Esophagus (tissue), 2 donors: ENCODE measurements around the gene IFI44L. TPM values are rescaled to one million over a fixed set of nuclear protein-coding genes. Genes with fewer than 3 reads are reported as not detected.

ENCODE experiments used
- H3K27ac ChIP-seq, 2 donors: one replicate each; pipeline ENCODE4 v1.5.1; 2013; ENCODE audit warnings: low read depth in 2 of 2, mild to moderate bottlenecking in 2 of 2, inconsistent platforms in 1 of 2, low read length in 1 of 2, moderate library complexity in 1 of 2
- H3K27me3 ChIP-seq, 2 donors: one replicate each; pipeline ENCODE4 v1.6.1; 2013; ENCODE audit warnings: low read length in 2 of 2, control low read depth in 1 of 2, mild to moderate bottlenecking in 1 of 2; ENCODE audit not compliant: insufficient read depth in 2 of 2, control insufficient read depth in 1 of 2
- H3K36me3 ChIP-seq, 2 donors: one replicate each; pipeline ENCODE4 v1.6.1; 2013; ENCODE audit warnings: low read length in 1 of 2; ENCODE audit not compliant: control insufficient read depth in 2 of 2, insufficient read depth in 2 of 2
- H3K4me1 ChIP-seq, 2 donors: one replicate each; pipeline ENCODE4 v1.6.1; 2013; ENCODE audit warnings: low read length in 1 of 2; ENCODE audit not compliant: control insufficient read depth in 2 of 2, insufficient read depth in 2 of 2
- H3K4me3 ChIP-seq, 2 donors: one replicate each; pipeline ENCODE4 v1.5.1; 2013; ENCODE audit warnings: low read length in 2 of 2, mild to moderate bottlenecking in 2 of 2, low read depth in 1 of 2, moderate library complexity in 1 of 2
- H3K9me3 ChIP-seq, 2 donors: one replicate each; pipeline ENCODE4 v1.6.1; 2013; ENCODE audit warnings: mild to moderate bottlenecking in 2 of 2, low read depth in 1 of 2, low read length in 1 of 2, moderate library complexity in 1 of 2; ENCODE audit not compliant: control insufficient read depth in 2 of 2, insufficient read depth in 1 of 2
- WGBS, 2 donors: extraction: QIAGEN DNeasy Blood & Tissue Kit; methylation state at CpG; one replicate each; pipeline ENCODE4 v1.1.7; 2013; 5-methylcytosine and 5-hydroxymethylcytosine counted together
- polyA plus RNA-seq, 2 donors: library from polyadenylated mRNA; stranded (reverse); fragments of 200-250 nt; gene quantifications; one replicate each; pipeline ENCODE4 v1.2.3, GENCODE V29; 2013
- donor health status: healthy with polysubstance abuse.
- donor health status: Bipolar disorder and iron deficiency.

IFI44L gene
- polyA plus RNA-seq = under 1 TPM; 0.41 to 0.59 TPM

GRCh38 chr1:78619803-78620579 lies at the start of gene IFI44L:
TSS of gene IFI44L (plus strand) at chr1:78620448. CDS start at chr1:78627916, 7,468 bp downstream.
- Histone ChIP-seq H3K4me3 (peak within 1 kb of the TSS in 1 of 2 donors; percentile 39), H3K36me3 (no peaks in the 10 kb centered on the region), H3K27me3 (no peaks in the 10 kb centered on the region), H3K9me3 (no peaks in the 10 kb centered on the region), H3K4me1 (peaks cover 0 to 2% of the 10 kb centered on the region in 2 donors), H3K27ac (peak within 1 kb of the TSS; percentile 30 to 75)
- 8 to 11% methylated on average over 9 of the region's 9 CpGs for WGBS, 2 donors

- Histone ChIP-seq H3K9me3 (no peaks in the 10 kb centered on the region), H3K27me3 (no peaks in the 10 kb centered on the region), H3K4me3 (no peak overlapping the region), H3K4me1 (no peaks in the 10 kb centered on the region), H3K27ac (no peak overlapping the region), H3K36me3 (no peaks in the 10 kb centered on the region)
- 43 to 46% methylated on average over 2 of the region's 2 CpGs for WGBS, 2 donors
Observed at GRCh38 chr1:78570539-78570938, 49.7 kb upstream of the IFI44L start.

GRCh38 chr1:78577257-78578100 lies 42.8 kb upstream of the IFI44L start:
- Histone ChIP-seq H3K4me1 (no peaks in the 10 kb centered on the region), H3K9me3 (no peaks in the 10 kb centered on the region), H3K27me3 (no peaks in the 10 kb centered on the region), H3K36me3 (no peaks in the 10 kb centered on the region), H3K4me3 (no peak overlapping the region), H3K27ac (no peak overlapping the region)
- WGBS, 2 donors = 61 to 63% methylated on average over 9 of the region's 9 CpGs

- H3K27ac ChIP-seq = no peak overlapping the region
- 56 to 67% methylated on average over 1 of the region's 1 CpG for WGBS, 2 donors
- no peaks in the 10 kb centered on the region for H3K27me3 ChIP-seq
- no peaks in the 10 kb centered on the region for H3K4me1 ChIP-seq
- H3K4me3 ChIP-seq = no peak overlapping the region
- H3K9me3 ChIP-seq = no peaks in the 10 kb centered on the region
- no peaks in the 10 kb centered on the region for H3K36me3 ChIP-seq
Observed at GRCh38 chr1:78586572-78586971, 33.7 kb upstream of the IFI44L start.

GRCh38 chr1:78587211-78587610 lies 33.0 kb upstream of the IFI44L start:
- no peak overlapping the region for H3K4me3 ChIP-seq
- 47 to 80% methylated on average over 1 of the region's 1 CpG for WGBS, 2 donors
- H3K27me3 ChIP-seq = no peaks in the 10 kb centered on the region
- H3K4me1 ChIP-seq = no peaks in the 10 kb centered on the region
- no peak overlapping the region for H3K27ac ChIP-seq
- H3K36me3 ChIP-seq = no peaks in the 10 kb centered on the region
- no peaks in the 10 kb centered on the region for H3K9me3 ChIP-seq

- H3K36me3 ChIP-seq = no peaks in the 10 kb centered on the region
- no peak overlapping the region for H3K27ac ChIP-seq
- WGBS, 2 donors = 60 to 75% methylated on average over 4 of the region's 4 CpGs
- no peak overlapping the region for H3K4me3 ChIP-seq
- no peaks in the 10 kb centered on the region for H3K27me3 ChIP-seq
- H3K9me3 ChIP-seq = no peaks in the 10 kb centered on the region
- no peaks in the 10 kb centered on the region for H3K4me1 ChIP-seq
Observed at GRCh38 chr1:78591971-78592370, 28.3 kb upstream of the IFI44L start.

- H3K27me3 ChIP-seq = no peaks in the 10 kb centered on the region
- H3K4me3 ChIP-seq = no peak overlapping the region
- WGBS, 2 donors = 62 to 76% methylated on average over 4 of the region's 4 CpGs
Observed at GRCh38 chr1:78599294-78599693, 21.0 kb upstream of the IFI44L start.

GRCh38 chr1:78601068-78601467 lies 19.2 kb upstream of the IFI44L start:
- no peaks in the 10 kb centered on the region for H3K36me3 ChIP-seq
- H3K4me3 ChIP-seq = no peak overlapping the region
- no peaks in the 10 kb centered on the region for H3K9me3 ChIP-seq
- no peaks in the 10 kb centered on the region for H3K27me3 ChIP-seq
- no peak overlapping the region for H3K27ac ChIP-seq
- no peaks in the 10 kb centered on the region for H3K4me1 ChIP-seq
- 40 to 52% methylated on average over 1 of the region's 1 CpG for WGBS, 2 donors

More at GRCh38 chr1:78599294-78599693, 21.0 kb upstream of the IFI44L start:
- no peaks in the 10 kb centered on the region for H3K36me3 ChIP-seq
- H3K9me3 ChIP-seq = no peaks in the 10 kb centered on the region
- no peak overlapping the region for H3K27ac ChIP-seq
- H3K4me1 ChIP-seq = no peaks in the 10 kb centered on the region

GRCh38 chr1:78603206-78603605 lies 17.0 kb upstream of the IFI44L start:
- WGBS, 2 donors = 95 to 96% methylated on average over 1 of the region's 1 CpG
- no peaks in the 10 kb centered on the region for H3K36me3 ChIP-seq
- H3K27me3 ChIP-seq = no peaks in the 10 kb centered on the region
- H3K4me1 ChIP-seq = no peaks in the 10 kb centered on the region
- H3K27ac ChIP-seq = no peak overlapping the region
- H3K4me3 ChIP-seq = no peak overlapping the region
- H3K9me3 ChIP-seq = no peaks in the 10 kb centered on the region
